K562 treated with DMSO at 1 percent for 12 hours (cell line): ENCODE results near the gene PHETA2. TPM values are rescaled to one million over a fixed set of nuclear protein-coding genes. Genes with fewer than 3 reads are reported as not detected.

Experiments
- total RNA-seq: library from RNA; unstranded; fragments of 300-600 nt; gene quantifications from 2 replicates; pipeline ENCODE4 v1.2.3, GENCODE V29; 2022; ENCODE audit not compliant: insufficient read depth

The PHETA2 gene, protein sequence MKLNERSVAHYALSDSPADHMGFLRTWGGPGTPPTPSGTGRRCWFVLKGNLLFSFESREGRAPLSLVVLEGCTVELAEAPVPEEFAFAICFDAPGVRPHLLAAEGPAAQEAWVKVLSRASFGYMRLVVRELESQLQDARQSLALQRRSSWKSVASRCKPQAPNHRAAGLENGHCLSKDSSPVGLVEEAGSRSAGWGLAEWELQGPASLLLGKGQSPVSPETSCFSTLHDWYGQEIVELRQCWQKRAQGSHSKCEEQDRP
- not detected in 2 replicates for total RNA-seq

DNA sequence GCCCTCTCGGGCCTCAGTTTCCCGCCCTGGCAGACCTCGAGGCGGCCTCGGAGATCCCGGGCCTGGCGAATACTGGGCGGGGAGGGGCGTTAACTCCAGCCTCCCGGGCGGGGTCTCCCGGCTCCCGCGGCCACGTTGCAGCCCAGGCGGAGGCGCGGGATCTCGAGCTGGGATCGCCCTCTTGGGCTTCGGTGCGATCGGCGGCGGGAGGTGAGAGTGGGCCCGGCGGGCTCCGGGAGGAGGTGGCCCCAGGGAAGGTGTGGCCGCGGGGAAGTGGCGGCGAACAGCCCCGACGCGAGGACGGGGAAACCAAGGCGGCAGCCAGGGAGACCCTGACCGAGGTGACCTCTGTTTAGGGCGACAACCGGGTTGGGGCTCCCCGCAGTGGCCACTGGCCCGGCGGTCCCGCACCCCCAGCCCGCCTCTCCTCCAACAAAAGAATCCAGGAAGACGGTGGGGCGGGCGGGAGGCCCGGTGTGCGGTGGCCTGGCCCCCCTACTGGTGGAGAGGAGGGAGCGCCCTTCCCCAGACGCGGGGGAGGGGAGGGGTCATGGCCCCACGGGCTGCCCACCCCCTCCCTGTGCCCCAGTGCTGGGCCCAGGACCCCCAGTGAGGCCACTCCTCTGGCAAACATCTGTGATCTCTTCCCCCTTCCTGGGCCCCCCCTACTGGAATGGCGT lies at the start of gene PHETA2:
Gene PHETA2, plus strand, starts transcription at position 117 of the 680 bp plus-strand sequence. CDS start 3,046 bp downstream, outside the sequence.

DNA sequence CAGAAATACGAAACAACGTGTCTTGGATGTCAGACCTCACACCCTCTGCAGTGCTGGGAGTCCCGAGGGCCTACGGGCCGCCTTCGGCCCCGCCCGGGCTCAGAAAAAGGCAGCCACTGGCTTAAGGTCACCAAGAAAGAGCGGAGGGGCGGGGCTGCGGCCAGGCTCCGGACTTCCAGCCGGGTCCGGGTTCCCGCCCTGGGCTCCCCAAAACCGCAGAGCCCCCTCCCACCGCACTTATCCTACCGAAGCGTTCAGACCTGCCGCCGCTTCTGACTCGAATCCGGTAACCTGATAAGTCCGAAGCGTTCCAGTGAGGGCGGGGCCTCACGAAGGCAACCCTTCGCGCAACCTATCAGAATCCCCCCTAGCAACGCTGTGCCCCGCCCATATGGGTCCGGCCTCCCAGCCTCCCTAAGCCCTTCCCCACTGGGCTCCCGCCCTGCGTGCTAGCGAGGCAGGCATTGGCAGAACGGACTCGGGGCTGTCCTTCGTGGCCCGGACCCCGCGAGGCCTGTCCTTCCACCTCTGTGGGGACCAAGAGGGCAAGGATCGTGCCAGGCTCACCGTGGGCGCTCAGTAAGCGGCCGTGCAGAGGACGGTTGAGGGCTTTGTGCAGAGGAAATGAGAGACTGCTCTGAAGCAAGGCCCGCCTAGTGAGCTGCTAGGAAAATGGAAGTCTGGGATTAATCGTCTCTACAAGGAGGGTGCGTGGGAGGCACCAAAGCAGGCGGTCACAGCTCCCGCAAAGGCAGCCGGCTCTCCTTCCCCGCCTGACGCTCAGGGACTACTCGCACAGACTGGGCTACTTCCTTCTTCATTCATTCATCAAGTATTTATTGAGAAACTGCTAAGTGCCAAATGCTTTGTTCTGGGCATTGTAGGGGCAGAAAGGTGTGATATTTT lies 3.3 kb upstream of the PHETA2 start, which contains the start of gene NAGA:
Gene NAGA, minus strand, starts transcription at position 296 of the 906 bp plus-strand sequence. CDS start 515 bp downstream, outside the sequence.

DNA sequence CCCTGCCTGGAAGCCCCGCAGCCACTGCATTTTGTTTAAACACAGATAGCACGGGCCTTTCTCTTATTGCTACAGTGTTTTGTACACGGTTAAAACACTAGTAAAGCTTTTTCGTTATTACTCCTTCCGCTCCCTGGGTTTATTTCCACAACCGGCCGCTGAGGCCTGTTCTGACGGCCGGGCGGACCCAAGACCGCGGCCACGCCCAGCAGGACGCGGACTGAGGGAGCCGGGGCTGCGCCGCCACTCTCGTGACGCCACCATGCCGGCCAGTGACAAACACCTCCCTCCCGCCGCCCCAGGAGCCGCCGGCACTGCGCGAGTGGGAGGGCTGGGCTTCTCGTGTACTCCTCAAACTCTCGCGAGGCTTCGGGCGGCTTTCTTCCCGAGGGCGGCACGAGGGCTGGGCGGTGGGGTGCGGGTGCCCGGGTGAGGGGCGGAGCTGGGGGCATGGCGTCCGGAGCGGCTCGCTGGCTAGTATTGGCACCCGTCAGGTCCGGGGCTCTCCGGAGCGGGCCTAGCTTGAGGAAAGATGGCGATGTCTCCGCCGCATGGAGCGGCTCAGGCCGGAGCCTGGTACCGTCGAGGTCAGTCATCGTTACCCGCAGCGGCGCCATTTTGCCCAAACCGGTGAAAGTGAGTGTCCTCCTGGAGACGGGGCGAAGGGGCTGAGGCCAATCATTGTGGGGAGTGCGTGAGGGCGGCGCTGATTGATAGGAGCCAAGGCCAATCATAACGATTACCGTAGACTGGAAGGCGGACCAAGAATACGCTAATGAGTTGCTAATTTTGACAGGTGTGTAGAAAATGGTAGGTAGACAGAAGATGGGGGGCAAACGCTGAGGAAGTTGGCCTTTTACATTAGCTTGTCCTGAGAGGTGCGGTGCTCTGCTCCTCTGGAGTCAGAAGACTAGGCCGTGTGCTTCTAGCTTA lies 5.5 kb downstream of the PHETA2 start, which contains the start of gene SMDT1:
Gene SMDT1, plus strand, starts transcription at position 382 of the 933 bp plus-strand sequence. Its CDS starts 69 bp downstream, at position 451.

DNA sequence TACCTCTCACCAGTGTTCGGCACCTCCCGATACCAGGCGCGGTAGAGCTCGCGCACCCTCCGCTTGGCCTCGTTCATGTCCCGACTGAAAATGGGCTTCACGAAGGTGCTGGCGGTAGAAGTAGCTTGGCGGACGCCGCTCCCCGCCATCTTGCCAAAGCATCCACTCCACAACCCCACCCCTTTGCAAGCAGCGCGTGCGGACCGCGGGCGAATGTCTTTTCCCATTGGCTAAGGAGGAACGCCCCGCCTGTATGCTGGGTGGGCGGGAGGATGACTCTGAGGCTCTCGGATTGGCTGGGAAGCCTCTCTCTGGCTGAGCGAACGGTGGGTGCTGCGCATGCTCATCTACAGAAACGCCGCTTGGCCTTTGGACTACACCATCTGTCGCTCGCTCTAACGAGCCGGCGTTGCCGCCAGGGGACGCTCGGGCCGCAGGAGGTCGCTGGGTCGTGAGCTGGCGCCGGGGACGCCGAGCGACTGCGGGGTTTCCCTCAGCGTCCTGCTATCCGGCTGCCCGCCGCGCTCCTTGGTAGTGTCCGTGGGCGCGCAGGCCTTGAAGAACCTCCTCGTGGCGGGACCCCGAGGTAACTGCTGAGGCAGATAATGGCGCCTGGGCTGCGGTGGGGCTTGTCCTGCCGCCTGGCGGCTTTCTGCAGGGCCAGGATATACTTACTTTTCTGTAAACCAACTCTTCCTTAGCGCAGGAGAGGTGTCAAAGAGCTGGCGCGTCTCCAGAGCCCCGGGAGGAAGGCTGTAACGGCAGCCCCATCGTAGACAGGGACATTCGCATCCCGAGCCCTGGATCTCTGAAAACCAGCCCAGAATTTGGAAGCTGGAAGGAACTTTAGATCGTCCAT lies 16.8 kb downstream of the PHETA2 start, which contains the start of gene NDUFA6:
Gene NDUFA6, minus strand, starts transcription at position 177 of the 859 bp plus-strand sequence. Its CDS starts 28 bp downstream, at position 149.

Other genes starting within 250 kb of the PHETA2 start
- 44.6 and 89.9 TPM in 2 replicates for gene SREBF2, start 241.1 kb upstream of the PHETA2 start, total RNA-seq
- gene SHISA8, start 159.2 kb upstream of the PHETA2 start, total RNA-seq = 1.3 and 1.4 TPM in 2 replicates
- 0.39 and 1.6 TPM in 2 replicates for gene TNFRSF13C, start 147.4 kb upstream of the PHETA2 start, total RNA-seq
- gene CENPM, start 127.1 kb upstream of the PHETA2 start, total RNA-seq = 32.4 and 40.9 TPM in 2 replicates
- gene SEPTIN3, start 104.8 kb upstream of the PHETA2 start, total RNA-seq = not detected in 2 replicates
- gene WBP2NL, start 75.5 kb upstream of the PHETA2 start, total RNA-seq = not detected in 2 replicates
- gene NAGA, start 3.4 kb upstream of the PHETA2 start, total RNA-seq = 27.8 and 42.6 TPM in 2 replicates
- 55.6 and 82.6 TPM in 2 replicates for gene SMDT1, start 5.5 kb downstream of the PHETA2 start, total RNA-seq
- gene NDUFA6, start 16.5 kb downstream of the PHETA2 start, total RNA-seq = 56.4 and 77.8 TPM in 2 replicates
- gene CYP2D6, start 56.6 kb downstream of the PHETA2 start, total RNA-seq = 0.28 TPM in 1 of 2 replicates, not detected in the other
- gene TCF20, start 196.4 kb downstream of the PHETA2 start, total RNA-seq = 6.0 and 20.4 TPM in 2 replicates